ENCODE data around the gene FGFR2.

FGFR2 gene

DNA sequence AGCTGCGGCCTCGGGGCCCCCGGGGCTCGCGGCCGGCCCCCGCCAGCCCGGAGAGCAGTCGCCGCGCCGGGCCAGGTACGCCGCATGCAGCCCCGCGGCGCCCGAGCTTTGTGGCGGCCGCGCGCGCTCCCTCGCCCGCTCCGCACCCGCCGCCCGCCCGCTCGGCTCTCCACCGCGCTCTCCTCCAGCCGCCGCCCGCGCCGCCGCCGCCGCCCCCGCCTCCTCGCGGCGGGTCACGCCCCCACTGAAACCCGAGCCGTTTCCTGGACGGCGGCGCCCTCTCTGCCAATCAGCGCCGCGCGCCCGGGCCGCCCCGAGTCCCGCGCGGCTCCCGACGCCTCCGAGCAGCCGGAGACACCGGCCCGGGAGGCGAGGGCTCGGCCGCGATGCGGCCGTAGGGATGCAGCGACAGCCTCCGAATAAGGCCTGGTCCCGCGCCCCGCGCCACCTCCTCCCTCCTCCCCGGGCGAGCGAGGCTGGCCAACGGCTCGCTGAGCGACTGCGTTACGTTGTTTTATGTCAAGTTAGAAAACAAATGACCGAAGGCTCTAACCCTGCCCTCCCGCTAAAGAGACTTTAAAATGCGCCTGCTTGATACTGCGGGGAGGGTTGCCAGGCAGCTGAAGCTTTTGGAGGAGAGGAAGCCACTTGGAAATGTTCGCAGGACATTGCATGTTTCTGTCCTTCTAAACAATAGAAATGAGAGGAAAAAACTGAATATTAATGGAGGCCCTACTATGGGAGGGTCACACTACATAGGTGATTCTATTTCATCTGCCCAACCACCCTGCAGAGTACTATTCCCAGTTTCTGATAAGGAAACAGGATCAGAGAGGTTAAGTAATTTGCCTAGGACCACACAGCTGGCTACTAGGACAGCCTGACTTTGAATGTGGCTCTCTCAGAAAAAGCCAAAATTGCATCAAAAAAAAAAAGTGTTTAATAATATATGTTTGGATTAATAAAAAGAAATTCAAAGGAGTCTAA, at the start of gene FGFR2:
Gene FGFR2, minus strand, starts transcription at position 182 of the 987 bp plus-strand sequence. CDS start 4,627 bp downstream, outside the sequence.
- DNase-seq = no peak

DNA sequence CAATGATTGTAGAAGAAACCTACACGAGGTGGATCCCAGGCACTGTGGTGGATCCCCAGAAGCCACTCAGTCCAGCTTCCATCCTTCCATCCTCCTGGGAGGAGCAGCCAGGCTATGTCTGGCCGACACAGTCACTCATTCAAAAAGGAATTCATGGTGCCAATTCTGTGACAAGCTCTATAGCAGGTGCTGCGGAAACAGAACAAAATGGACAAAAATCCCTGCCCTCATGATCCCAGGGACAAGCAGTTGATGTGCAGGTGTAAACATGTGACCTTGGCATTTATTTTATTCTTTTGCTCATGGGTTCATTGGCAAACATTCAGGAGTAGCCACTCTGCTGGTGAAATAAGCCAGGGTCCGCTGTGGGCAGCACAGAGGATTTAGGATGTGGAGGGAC, 49.2 kb upstream of the FGFR2 start:
- DNase-seq = no peak

DNA sequence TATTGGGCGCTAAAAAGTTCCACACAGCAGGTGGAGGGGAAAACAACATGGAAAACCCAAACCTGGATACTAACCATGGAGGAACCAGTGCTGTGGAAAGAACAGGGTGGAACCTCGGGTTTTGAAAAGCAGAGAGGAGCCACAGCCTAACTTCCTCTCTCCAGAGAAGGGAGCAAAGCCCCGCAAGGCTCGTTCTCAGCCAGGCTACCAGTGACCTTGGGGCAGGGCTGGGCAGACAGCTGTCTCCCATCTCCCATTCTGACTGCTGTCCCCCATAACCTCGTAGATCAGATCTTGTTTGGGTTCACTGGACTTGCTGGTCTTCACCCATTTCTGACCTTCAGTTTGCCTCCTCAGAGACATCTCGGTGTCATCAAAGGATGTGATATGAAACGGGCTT, 47.5 kb upstream of the FGFR2 start:
- no peak for DNase-seq

DNA sequence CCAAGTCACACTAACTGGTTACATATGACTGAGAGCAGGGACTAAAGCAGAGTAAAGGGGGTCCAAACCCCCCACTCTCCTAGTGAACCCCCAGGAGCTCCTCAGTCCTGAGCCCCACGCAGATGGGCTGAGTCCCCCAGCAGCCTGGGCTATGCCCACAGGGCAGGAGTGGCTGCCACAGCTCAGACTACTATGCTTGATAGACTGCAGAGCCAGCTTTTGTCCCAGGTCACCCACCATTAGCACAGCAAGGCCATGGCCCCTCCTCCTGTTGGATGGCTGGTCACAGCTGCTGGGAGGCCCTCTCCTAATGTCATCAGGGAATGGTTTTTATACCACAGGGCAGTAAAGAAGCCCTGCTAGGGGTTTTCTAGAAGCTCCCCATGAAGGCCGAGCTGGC, 46.3 kb upstream of the FGFR2 start:
- DNase-seq = no peak

DNA sequence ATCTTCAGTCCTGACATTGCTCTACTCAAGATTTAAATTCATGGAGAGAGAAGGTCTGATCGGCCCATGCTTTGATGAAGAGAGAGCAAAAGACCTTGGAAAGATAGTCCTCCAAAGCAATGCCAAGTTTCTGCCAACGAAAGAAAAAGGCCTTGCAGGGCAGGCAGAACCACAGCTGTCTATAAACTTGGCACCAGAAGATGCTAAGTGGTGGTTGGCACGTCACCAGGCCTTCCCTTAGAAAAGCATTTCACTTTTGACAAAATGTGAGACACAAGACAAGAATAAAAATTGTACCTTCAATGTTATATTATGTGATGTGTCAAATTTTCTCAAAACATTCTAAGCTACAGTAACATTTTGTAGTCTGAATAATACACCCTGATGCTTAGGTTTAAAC, 42.0 kb upstream of the FGFR2 start:
- DNase-seq = no peak

DNA sequence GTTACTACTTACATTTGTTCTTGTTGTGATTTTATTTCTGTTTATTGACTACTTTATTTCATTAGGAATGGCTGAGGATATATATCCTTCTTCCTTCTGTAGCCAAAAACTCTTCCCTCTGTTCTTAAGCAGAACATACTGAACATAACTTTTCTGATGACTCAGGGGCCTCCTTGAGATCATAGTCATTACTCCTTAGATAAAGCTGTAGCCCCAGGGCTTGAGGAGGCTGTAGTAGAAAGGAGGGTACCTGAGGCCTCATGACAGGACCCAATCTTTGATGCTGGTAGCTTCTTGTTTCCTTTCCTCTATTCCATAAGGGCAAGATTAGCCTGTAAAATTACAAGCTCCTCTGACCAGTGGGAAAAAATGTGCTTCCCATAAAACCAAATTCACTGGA, 41.2 kb upstream of the FGFR2 start:
- DNase-seq = no peak

DNA sequence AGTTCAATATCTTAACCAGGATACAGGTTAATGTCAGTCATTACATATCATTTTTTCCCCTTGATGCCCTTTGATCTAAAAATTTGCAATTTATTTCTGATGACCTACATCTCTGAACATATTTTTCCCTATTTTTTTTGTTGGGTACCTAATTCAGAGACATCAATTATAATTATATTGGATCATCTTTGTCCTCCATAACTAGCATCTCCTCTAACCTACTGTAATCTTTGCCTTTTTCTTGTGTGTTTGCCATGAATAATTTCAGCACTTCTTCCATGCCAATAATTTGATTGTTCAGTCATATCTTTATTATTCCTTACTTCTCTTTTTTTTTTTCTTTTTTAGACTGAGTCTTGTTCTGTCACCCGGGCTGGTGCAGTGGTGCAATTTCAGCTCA, 39.2 kb upstream of the FGFR2 start:
- no peak for DNase-seq

DNA sequence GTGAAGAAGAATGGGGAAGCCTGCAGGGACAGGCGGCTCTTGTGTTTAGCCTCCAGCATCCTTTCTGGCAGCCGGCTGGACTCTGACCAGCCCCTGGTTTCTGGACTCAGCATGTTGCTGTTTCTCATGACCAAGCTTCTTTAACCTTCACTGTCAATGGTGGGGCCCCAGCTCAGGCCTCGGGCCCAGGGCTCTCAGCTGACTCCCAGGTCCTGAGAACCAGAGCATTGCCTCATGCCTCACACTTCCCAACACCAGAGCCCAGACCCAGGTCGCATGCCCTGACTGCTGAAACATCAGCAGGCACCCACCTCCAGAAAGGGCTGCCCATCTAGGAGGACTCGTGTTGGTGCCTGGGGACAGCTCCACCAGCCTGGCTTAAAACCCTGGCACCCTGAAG, 34.8 kb upstream of the FGFR2 start:
- no peak for DNase-seq

DNA sequence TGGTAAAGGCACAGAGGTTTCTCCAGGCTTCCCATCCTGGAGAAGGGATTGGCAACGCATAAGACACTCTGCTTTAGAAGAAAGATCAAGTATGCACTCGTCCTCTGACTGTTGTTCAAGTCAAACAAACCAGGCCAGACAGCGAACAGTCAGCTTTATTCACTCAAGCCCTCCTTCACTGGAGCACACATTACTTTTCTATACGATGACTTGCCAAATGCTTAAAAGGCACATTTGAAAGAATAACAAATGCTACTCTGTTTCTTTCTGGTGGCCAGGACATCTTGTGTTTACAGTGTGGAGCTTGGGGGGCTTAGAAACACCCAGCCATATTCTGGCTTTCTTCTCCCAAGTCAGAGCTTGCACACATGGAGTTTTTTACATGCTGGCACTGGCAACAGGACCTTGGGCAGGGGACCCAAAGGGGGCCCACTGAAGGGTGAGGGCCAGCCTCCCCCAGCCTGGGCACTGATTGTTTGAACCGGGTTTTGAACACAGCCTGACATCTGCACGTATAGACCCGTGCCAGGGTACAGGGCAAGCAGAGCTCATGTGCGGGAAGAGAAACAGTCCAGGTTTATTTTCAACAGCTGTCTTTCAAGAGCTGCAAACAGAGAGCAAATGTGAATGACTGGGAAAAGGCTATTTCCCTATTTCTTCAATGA, 33.3 kb upstream of the FGFR2 start:
- DNase-seq = no peak

DNA sequence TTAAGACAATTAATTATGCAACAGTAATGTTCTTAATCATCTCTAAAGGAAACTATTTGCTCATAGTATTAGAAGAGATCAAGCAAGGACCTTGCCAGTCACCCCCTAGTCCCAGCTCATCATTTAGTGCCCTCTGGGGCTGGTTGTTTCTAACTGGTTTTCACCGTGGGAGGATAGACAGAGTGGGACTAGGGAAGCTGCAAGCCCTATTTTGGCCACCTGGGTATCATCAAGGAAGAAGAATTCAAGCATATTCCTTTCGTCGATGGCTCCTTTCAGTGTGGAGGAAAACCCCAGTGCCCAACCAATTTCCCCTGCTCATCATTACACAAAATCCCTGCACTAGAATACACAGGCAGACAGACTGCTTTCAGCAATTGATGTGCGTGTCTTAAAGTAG, 30.6 kb upstream of the FGFR2 start:
- DNase-seq = no peak

DNA sequence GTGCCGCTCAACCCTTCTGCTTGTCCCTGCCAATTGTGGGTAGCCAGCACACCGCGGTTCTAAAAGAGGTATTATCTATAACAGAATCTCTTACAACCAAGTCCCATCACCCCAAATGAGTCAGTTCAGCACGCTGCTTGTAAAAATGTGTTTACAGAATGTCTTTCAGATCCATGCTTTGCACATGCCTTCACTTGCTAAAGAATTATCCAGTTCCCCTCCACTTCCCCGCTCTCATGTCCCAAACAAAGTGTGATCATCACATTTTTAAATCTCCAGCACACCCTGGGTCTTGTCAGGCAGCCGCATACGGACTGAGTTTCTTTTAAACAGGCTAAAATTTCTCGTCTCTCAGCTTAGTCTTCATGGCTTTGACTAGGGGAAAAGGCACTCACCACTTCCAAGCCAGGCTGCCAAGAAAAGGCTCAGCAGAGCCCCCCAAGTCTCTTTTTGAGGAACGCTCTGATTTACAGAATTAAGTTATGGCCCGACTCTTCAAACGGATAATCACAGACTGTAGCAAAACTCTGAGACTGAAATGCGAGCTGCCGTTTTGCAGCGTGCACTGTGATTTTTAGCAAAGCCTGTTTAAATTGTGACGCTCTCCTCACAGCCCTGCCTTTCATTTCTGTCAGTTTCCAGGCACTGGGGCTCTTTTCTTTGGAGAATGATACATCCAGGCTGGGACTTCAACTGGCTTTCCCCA, 29.8 kb upstream of the FGFR2 start:
- DNase-seq = no peak

DNA sequence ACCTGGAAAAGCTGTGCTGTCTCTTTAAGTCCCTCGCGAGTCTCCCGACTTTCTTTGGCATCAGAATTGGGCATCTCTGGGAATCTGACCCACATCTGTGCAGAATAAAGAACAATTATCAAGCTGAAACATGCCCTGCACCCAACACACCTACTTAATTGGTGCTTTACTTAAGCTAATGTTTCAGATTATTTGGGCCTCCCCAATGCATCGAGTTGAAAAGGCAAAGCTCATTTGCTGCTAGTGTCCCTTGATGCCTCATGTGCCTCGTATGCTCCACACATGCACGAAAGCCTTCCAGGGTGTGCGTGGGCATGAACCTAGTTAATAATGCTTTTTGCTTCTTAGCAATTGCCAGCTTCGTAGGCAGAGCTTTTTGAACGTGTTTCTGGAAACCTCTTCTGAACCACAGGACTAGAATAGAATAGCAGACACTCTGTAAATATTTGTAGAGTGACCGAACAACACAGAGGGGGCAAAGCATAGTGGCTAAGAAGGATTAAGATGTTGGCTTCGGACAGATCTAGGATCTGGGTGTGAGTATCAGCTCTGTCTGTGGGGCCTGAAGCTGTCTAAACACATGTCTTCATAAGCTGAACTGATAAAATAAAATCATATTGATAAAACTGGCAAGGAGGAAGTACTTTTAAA, 26.7 kb upstream of the FGFR2 start:
- no peak for DNase-seq

DNA sequence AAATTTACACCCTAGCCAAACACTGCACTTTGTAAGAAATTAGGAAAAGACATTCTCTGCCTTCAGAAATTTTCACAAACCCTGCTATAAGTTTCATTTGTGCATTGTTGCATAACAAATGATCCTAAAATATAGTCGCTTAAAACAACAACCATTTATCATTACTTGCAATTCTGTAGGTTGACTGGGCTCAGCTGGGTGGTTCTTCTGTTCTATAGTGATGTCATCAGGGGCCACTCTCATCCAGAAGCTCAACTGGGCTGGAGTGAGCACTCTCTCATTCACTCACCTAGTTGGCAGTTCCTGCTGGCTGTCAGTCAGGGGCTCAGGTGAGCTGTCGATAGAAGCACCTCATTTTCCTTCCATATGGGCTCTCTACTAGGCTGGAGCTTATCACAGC, 20.7 kb upstream of the FGFR2 start:
- DNase-seq = no peak

DNA sequence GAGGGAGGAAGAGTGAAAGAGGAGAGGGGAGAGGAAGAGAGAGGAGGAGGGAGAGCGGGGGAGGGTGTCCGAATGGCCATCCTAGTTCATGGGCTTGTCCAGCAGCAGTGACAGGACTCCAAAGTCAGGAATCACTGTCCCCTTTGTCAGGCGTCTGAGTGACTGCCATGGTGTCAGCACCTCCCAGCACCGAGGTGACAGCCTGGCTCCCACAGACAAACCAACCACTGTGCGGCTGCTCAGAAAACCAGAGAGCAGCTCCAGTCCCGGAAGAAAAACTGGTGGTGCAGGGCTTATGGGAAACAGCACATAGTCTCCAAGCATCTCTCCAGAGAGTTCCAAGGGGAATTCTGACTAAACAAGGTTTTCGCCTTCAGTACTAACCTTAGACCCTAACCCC, 18.9 kb upstream of the FGFR2 start:
- no peak for DNase-seq

DNA sequence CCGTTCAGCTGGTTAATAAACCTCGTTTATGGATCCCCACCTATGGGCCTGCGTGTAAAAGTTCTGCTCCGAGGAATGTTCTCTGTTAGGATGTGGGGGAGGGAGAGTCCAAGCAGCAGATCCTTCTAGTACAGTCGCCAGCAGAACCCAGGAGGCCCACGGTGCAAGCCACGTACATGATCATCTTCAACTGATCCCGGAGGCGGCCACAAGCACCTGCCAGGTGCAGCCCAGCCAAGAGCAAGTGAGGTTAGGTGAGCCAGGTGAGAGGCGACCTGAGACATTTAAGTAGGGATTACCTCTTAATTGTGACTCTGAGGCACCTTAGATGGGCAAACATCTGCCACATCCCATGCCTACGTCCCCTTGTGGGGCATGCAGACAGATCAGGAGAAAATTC, 18.0 kb upstream of the FGFR2 start:
- DNase-seq = no peak

DNA sequence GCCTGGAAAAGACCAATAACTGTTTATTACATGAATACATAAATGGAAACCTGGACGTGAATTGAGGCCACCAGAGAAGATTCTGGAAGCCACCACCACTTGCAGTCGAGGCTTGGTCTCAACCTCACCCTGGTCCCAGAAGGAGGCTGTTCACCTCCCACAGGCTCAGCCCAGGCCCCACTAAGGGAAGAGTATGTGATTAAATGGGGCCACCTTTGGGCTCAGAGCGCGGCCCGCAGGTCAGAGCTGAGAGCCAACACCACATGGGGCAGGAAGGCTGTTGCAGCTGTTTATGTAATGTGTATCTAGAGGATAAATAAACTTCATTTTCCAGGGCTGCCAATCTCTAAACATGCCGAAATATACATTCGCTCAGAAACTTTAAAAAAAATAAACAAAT, 17.6 kb upstream of the FGFR2 start:
- DNase-seq = no peak

DNA sequence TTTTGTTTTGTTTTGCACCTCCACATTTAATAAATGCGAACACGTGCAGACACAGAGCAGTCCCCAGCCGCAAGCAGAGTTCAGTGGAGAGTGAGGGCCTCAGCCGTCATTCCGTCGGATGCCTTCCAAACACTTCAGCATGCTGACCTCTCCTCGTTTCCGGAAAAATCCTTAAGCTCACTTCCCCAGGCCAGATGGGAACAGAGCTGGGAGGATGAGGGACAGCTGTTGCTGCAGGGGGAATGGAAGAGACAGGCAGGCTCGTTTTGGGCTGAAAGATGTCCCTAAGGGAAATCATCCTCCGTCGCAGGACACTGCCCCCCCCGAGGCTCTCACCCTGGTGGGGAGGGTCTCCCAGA, 17.2 kb upstream of the FGFR2 start:
- no peak for DNase-seq

DNA sequence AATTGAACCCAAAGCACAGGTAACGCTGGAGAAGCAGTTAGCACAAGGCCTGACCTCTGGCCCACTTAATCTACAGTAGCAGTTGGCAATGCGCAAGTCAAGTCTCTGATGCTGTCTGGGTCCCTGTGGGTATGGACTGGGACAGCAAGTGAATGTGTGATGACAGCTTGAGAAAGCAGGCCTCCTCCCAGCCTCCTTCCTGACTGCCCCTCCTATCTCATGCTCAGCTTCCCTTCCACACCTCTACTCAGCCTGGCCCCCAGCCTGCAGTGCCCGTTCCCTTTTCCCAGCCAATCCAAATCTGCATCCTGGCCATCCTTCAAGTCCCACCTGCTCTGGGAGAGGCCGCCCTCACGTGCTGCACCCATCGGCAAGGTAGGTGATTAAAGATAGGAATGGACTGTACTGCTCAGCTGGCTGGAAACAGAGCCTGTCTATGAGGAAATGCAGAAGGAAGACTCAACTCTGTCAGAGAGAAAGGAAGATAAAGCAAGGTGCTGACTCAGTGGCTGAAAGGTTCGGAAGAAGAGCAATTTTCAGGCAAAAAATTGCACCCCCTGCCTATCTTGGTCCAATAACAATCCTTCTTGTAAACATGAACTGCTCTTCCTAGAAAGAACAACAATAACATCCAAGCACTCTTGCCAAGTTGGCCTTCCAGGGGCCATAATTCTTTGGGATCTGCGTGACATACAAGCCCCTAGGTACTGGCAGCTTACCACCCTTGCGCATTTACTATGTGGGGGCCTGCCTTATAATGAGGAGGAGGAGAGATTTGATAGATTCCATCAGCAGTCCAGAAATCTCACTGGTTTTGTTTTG, 16.6 kb upstream of the FGFR2 start:
- no peak for DNase-seq

DNA sequence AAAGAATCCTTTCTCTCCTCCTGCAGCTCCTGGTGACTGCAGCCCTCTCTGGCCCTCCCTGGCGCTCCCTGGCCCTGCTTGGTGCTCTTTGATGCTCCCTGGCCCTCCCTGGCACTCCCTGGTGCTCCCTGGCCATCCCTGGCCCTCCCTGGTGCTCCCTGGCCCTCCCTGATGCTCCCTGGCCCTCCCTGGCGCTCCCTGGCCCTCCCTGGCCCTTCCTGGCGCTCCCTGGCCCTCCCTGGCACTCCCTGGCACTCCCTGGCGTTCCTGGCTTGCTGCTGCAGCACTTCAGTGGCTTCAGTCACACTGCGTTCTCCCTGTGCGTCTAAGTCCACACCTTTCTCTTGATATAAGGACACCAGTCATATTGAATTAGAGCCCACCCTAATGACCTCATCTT, 15.2 kb upstream of the FGFR2 start:
- no peak for DNase-seq

DNA sequence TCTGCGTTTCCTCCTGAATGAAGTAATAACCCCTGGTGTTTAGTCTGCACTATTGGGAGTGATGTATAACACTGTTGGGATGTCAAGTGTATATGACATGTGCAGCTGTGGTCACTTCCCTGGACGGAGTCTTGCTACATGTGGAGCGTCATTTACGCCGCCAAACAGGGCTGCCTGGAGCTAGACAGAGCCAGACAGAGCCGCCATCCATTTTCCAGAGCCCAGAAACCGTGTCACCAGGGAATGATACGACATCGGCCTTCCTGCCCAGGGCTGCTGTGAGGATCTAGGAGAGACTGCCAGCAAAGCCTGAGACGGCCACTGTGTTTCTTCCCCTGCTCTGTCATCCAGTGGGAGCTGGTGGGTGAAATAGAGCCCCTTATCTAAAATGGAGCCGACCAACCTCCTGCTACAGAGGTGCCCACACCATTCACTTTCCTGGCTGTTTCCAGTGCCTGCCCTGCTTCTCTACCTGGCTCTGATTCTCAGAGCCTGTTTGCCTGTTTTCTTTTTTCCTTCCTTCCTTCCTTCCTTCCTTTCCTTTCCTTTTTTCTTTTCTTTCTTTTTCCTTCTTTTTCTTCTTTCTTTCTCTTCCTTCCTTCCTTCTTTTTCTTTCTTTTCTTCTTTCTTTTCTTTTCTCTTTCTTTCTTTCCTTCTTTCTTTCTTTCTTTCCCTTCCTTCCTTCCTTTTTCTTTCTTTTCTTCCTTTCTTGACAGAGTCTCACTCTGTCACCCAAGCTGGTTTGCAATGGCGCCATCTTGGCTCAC, 13.3 kb upstream of the FGFR2 start:
- DNase-seq = no peak

DNA sequence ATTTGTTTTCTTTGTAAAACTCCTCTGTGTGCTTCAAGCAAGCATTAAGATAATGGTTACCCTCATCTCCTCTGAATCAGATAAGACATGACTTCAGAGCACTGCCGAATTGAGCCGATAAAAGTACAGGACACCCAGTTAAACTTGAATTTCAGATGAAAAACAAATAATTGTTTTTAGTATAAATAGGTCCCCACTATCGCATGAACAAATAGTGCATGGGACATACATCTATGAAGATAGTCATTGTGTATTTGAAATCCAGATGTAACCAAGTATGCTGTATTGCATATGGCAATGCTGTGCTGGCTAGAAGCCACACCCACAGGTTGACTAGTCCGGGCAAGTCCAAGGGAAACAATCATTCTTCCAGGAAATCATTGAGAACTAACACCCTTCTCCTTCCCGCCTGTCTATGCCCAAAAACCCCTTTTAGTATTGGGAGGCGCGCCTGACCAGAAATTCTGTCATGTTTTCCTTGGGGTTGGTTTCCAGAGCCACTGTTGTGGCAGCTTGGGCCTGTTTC, 12.6 kb upstream of the FGFR2 start:
- no peak for DNase-seq
